ENCODE results near the gene SRRM2.

DNA sequence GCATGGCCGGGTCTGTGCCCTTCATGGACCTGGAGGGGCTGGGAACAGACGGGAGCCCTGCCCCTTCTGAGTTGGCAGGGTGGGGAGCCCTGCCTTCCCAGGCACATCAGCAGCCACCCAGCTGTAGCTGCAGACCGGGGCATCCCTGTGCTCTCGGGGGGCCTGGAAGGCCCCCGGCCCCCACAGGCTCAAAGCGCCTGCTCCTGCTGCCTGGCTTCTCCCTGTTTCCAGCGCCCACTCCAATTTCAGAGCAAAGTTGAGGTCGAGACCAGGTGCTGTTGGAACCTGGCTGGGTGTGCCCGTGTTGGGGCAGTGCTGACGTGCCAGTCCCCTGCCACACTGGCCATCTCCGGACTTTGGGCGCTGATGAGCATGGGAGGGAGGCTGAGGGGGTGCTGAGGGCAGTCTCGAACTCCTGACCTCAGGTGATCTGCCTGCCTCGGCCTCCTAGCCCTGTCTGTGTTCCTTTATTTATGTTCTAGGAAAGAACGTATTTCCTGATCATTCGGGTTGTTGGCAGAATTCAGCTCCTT is 27.6 kb upstream of the SRRM2 start:
- TF ChIP-seq, protein P1, sequence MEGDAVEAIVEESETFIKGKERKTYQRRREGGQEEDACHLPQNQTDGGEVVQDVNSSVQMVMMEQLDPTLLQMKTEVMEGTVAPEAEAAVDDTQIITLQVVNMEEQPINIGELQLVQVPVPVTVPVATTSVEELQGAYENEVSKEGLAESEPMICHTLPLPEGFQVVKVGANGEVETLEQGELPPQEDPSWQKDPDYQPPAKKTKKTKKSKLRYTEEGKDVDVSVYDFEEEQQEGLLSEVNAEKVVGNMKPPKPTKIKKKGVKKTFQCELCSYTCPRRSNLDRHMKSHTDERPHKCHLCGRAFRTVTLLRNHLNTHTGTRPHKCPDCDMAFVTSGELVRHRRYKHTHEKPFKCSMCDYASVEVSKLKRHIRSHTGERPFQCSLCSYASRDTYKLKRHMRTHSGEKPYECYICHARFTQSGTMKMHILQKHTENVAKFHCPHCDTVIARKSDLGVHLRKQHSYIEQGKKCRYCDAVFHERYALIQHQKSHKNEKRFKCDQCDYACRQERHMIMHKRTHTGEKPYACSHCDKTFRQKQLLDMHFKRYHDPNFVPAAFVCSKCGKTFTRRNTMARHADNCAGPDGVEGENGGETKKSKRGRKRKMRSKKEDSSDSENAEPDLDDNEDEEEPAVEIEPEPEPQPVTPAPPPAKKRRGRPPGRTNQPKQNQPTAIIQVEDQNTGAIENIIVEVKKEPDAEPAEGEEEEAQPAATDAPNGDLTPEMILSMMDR (IDR thresholded peaks at IDR 0.05) = no peak
- no peak for TF ChIP-seq POLR2A (IDR thresholded peaks at IDR 0.05)
